ENCODE data around the gene TRAPPC4. TPM values are rescaled to one million over a fixed set of nuclear protein-coding genes. Genes with fewer than 3 reads are reported as not detected.

TRAPPC4 gene
- total and polyA plus RNA-seq, 2 of the 8 experiments (the other 6 are each of a cell fraction or from before 2014, with no cell fraction given), result 94.3 to 223 TPM

DNA sequence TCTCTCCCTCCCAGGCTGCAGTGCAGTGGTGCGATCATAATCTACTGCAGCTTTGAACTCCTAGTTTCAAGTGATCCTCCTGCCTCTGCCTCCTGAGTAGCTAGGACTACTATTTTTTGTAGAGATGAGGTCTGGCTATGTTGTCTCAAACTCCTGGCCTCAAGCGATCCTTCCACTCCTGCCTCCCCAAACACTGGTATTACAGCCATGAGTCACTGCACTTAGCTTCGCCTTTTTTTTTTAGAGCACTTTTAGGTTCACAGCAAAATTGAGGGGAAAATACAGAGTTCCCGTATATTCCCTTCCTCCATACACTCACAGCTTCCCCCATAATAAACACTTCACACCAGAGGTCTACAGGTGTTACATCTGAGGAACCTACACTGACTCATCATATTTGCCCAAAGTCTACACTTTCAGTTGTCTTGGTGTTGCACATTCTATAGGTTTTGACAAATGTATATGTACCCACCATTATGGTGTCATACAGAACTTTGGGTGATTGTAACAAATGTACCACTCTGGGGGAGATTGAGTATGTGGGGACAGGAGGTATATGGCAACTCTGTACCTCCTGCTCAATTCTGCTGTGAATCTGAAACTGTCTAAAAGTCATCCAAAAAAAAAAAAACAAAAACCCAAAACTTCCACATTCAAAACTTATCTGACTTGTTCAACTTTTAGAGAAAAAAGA, 23.4 kb downstream of the TRAPPC4 start:
- 87% methylated on average over 4 of the region's 4 CpGs; no CpG with 5 or more reads in 1 of the 2 experiments for WGBS, 2 experiments (ENCODE audit: extremely low coverage in 1 of 2, insufficient coverage in 1 of 2, insufficient read length in 1 of 2, insufficient replicate concordance in 2 of 2, low coverage in 1 of 2, low lambda C conversion rate in 2 of 2, missing lambda C conversion rate in 1 of 2)
- Histone ChIP-seq H3K4me3 (ENCODE audit: extremely low read depth in 1 of 4, insufficient read depth in 2 of 4, low read depth in 3 of 4, low read length in 4 of 4) (no peak overlapping the region), H3K79me1 (ENCODE audit: low read depth, low read length) (no peaks in the 10 kb centered on the region), H3K36me3 (ENCODE audit: control insufficient read depth in 2 of 4, insufficient read depth in 4 of 4, low read length in 3 of 4) (peaks cover 6 to 18% (median 13%) of the 10 kb centered on the region in 4 experiments; a peak in 7 of 8 replicates), H3K4me2 (ENCODE audit: insufficient read depth in 1 of 2, low read depth in 2 of 2, low read length in 2 of 2) (no peak overlapping the region), H2BK20ac (ENCODE audit: low read length) (no peak overlapping the region), H3K56ac (replicated peaks; ENCODE audit: insufficient read length, low read depth, low read length) (no peak overlapping the region), H3K27ac (ENCODE audit: low read depth, low read length) (no peak overlapping the region), H2BK5ac (ENCODE audit: low read depth, low read length) (no peak overlapping the region), H3K4me1 (replicated peaks in 1 of 4; ENCODE audit: control insufficient read depth in 3 of 4, insufficient read depth in 4 of 4, low read length in 3 of 4) (peaks cover 0 to 3% (median 2%) of the 10 kb centered on the region in 4 experiments; a peak in 3 of 7 replicates), H2AK5ac (ENCODE audit: low read depth, low read length) (no peak overlapping the region), H3K18ac (ENCODE audit: extremely low read depth, low read length) (no peak overlapping the region), H3K4ac (replicated peaks; ENCODE audit: insufficient read length, low read depth, low read length) (no peak overlapping the region), H4K5ac (ENCODE audit: insufficient read length, low read depth, low read length) (no peak overlapping the region), H3K14ac (ENCODE audit: insufficient read length) (no peak overlapping the region), H4K91ac (replicated peaks; ENCODE audit: insufficient read length, low read length) (no peak overlapping the region), H3K79me2 (ENCODE audit: control insufficient read depth in 1 of 2, insufficient read depth in 2 of 2, low read length in 2 of 2) (no peaks in the 10 kb centered on the region), H3K23me2 (ENCODE audit: low read depth, low read length) (no peaks in the 10 kb centered on the region), H3K9me3 (ENCODE audit: insufficient read depth in 2 of 2, low read depth in 1 of 2, low read length in 1 of 2) (no peaks in the 10 kb centered on the region), H2BK12ac (ENCODE audit: low read depth, low read length) (no peak overlapping the region), H4K20me1 (replicated peaks in 1 of 2; ENCODE audit: control insufficient read depth in 1 of 2, insufficient read depth in 2 of 2, low read length in 2 of 2) (peaks cover 0 to 4% of the 10 kb centered on the region in 2 experiments), H3K23ac (ENCODE audit: insufficient read length) (no peak overlapping the region), H2BK120ac (replicated peaks; ENCODE audit: low read depth, low read length) (no peak overlapping the region), H3K9ac (replicated peaks in 1 of 4; ENCODE audit: extremely low read depth in 1 of 4, low read depth in 3 of 4, low read length in 3 of 4) (no peak overlapping the region), H2AFZ (ENCODE audit: low read length) (no peak overlapping the region), H4K8ac (ENCODE audit: extremely low read depth, insufficient read depth, low read length) (no peak overlapping the region), H2BK15ac (ENCODE audit: low read length) (no peak overlapping the region), H3K27me3 (replicated peaks in 1 of 4; ENCODE audit: control insufficient read depth in 3 of 4, extremely low read depth in 1 of 4, insufficient read depth in 3 of 4, low read length in 3 of 4) (no peaks in the 10 kb centered on the region)
- ChIA-PET CTCF (ENCODE audit: partially characterized antibody) (interaction anchor here (0.6 to 1.8 kb wide), 7 partner anchors 9 to 44 kb away, joined by 3 to 5 read pairs (median 3); no protein-coding TSS in a partner anchor), POLR2A (ENCODE audit: partially characterized antibody) (interaction anchor here (0.6 to 5.7 kb wide), 8 partner anchors 9 to 282 kb away, joined by 3 to 45 read pairs (median 8); partner anchors contain the start of genes HYOU1 and SLC37A4)
- DNase-seq (ENCODE audit: low read depth in 1 of 2, low spot score in 2 of 2) (no peak), FAIRE-seq (no peak)
- no peak for TF ChIP-seq NANOG (IDR thresholded peaks at IDR 0.05; ENCODE audit: insufficient read depth, low read depth, low read length, poor library complexity, severe bottlenecking)
- no peak for TF ChIP-seq POU5F1 (IDR thresholded peaks at IDR 0.05; ENCODE audit: low read depth, low read length)
- no peak for TF ChIP-seq CEBPB (IDR thresholded peaks at IDR 0.05; ENCODE audit: low read depth, low read length)
- no peak for TF ChIP-seq ZNF274 (IDR thresholded peaks at IDR 0.05; ENCODE audit: borderline replicate concordance, extremely low read depth, low read length)
- TF ChIP-seq TCF12 (IDR thresholded peaks at IDR 0.05; ENCODE audit: low read depth, low read length), result no peak
- TF ChIP-seq MAFK (IDR thresholded peaks at IDR 0.05; ENCODE audit: low read depth, low read length), result no peak
- no peak for TF ChIP-seq NRF1 (IDR thresholded peaks at IDR 0.05; ENCODE audit: low read depth, low read length)
- TF ChIP-seq TBP (IDR thresholded peaks at IDR 0.05; ENCODE audit: low read depth, low read length), result no peak
- TF ChIP-seq, protein P1, sequence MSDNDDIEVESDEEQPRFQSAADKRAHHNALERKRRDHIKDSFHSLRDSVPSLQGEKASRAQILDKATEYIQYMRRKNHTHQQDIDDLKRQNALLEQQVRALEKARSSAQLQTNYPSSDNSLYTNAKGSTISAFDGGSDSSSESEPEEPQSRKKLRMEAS (IDR thresholded peaks at IDR 0.05), result no peak
- TF ChIP-seq, protein P2, sequence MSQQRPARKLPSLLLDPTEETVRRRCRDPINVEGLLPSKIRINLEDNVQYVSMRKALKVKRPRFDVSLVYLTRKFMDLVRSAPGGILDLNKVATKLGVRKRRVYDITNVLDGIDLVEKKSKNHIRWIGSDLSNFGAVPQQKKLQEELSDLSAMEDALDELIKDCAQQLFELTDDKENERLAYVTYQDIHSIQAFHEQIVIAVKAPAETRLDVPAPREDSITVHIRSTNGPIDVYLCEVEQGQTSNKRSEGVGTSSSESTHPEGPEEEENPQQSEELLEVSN (IDR thresholded peaks at IDR 0.05), result no peak
